ENCODE data around the gene PAM16.

PAM16 gene

GRCh38 chr16:4295581-4295980 is 55.5 kb downstream of the PAM16 start:
- no peak for TF ChIP-seq CTCF (IDR thresholded peaks at IDR 0.05; ENCODE audit: borderline replicate concordance, control extremely low read depth, extremely low read depth, insufficient read depth, missing control alignments)
- DNase-seq (ENCODE audit: low spot score), result no peak
- in situ Hi-C loops (cut with MboI; ENCODE audit: low sequenced_read_pairs, unreplicated experiment), result no loop called here

- in situ Hi-C loops (cut with MboI; ENCODE audit: low sequenced_read_pairs, unreplicated experiment), result no loop called here
- peak; percentile 23 for DNase-seq (ENCODE audit: low spot score)
- TF ChIP-seq CTCF (IDR thresholded peaks at IDR 0.05; ENCODE audit: borderline replicate concordance, control extremely low read depth, extremely low read depth, insufficient read depth, missing control alignments), result no peak
These were observed 57.2 kb downstream of the PAM16 start for GRCh38 chr16:4293822-4294457.

DNA sequence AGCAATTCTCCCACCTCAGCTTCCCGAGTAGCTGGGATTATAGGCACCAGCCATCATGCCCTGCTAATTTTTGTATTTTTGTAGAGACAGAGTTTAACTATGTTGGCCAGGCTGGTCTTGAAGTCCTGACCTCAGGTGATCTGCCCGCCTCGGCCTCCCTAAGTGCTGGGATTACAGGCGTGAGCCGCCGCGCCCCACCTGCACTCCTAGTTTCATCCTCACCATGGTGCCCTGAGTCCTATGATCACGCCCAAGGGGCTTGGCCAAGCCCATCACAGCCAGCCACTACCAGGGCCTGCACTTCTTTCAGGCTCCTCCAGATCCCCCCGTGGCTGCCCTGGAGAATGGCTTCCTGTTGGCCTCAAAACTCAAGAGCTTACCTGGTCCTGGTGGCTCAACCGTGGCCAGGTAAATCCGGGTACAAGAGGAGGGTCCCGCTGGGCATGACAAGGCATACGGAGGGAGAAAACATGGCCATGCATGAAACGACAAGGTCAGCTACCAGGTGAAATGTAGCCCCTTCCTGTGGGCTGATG is 57.9 kb downstream of the PAM16 start:
- no peak for TF ChIP-seq CTCF (IDR thresholded peaks at IDR 0.05; ENCODE audit: borderline replicate concordance, control extremely low read depth, extremely low read depth, insufficient read depth, missing control alignments)
- DNase-seq (ENCODE audit: low spot score), result peak; percentile 19
- in situ Hi-C loops (cut with MboI; ENCODE audit: low sequenced_read_pairs, unreplicated experiment), result no loop called here

DNA sequence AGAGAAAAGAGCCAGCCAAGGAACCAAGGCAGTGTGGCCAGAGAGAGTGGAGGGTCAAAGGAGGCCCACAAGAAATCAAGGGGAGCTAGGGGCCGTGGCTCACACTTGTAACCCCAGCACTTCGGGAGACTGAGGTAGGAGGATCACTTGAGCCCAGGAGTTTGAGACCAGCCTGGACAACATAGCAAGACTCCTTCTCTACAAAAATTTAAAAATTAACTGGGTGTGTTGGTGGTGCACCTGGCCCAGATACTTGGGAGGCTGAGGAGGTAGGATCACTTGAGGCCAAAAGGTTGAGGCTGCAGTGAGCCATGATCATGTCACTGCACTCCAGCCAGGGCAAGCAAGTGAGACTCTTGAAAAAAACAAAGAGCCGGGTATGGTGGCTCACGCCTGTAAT is 59.4 kb downstream of the PAM16 start:
- in situ Hi-C loops (cut with MboI; ENCODE audit: low sequenced_read_pairs, unreplicated experiment), result no loop called here
- TF ChIP-seq CTCF (IDR thresholded peaks at IDR 0.05; ENCODE audit: borderline replicate concordance, control extremely low read depth, extremely low read depth, insufficient read depth, missing control alignments), result no peak

More for the DNA sequence above, 59.4 kb downstream of the PAM16 start:
- DNase-seq (ENCODE audit: low spot score), result no peak

Measured in GM13976 (cell line).